ENCODE results near the gene ACACA. TPM values are rescaled to one million over a fixed set of nuclear protein-coding genes. Genes with fewer than 3 reads are reported as not detected.
"Not testable (repeated sequence)": the region's sequence is repeated elsewhere in the genome, so short reads cannot be mapped to it uniquely, and the experiment has no call there.

Gene ACACA
- total and polyA plus RNA-seq, 8 donors = 9.1 to 31.6 (median 13.1) TPM

GRCh38 chr17:37410357-37410756, 3.7 kb upstream of the ACACA start:
- Histone ChIP-seq H3K4me1 (peaks cover 0 to 4% (median 0%) of the 10 kb centered on the region in 3 donors), H3K27me3 (no peaks in the 10 kb centered on the region), H3K27ac (no peak overlapping the region), H3K36me3 (peaks cover 0 to 22% (median 0%) of the 10 kb centered on the region in 3 donors), H3K9me3 (no peaks in the 10 kb centered on the region), H3K4me3 (no peak overlapping the region)
- DNase-seq (no peak), FAIRE-seq (no peak), ATAC-seq (no peak)
- intact Hi-C loops (cut with DNase I) = no loop called here
- TF ChIP-seq CTCF (IDR thresholded peaks at IDR 0.05) = no peak
- WGBS, 2 donors = 91 to 93% methylated on average over 3 of the region's 3 CpGs

- not testable (repeated sequence) for H3K27me3 ChIP-seq, H3K4me1 ChIP-seq, H3K9me3 ChIP-seq, FAIRE-seq, ATAC-seq, H3K27ac ChIP-seq
- Histone ChIP-seq H3K36me3 (peaks cover 0 to 12% (median 0%) of the 10 kb centered on the region in 3 donors), H3K4me3 (peak overlapping the region in 1 of 4 donors; percentile 86)
- intact Hi-C loops (cut with DNase I) = loop anchor here in 1 of 3 donors (10.0 kb wide), 1 partner anchor 57 kb away; no protein-coding TSS in a partner anchor
- DNase-seq = peak in 1 of 6 donors; percentile 3
- 93 to 97% methylated on average over 13 of the region's 13 CpGs for WGBS, 2 donors
These were observed 1.5 kb upstream of the ACACA start for GRCh38 chr17:37408145-37408479.

- Histone ChIP-seq H3K36me3 (peaks cover 0 to 2% (median 0%) of the 10 kb centered on the region in 3 donors), H3K4me3 (peak overlapping the region; percentile 56 to 86 (median 68)), H3K9me3 (no peaks in the 10 kb centered on the region), H3K27ac (peak overlapping the region; percentile 43 to 90 (median 84)), H3K4me1 (peaks cover 0 to 6% (median 0%) of the 10 kb centered on the region in 3 donors), H3K27me3 (no peaks in the 10 kb centered on the region)
- ATAC-seq (no peak), FAIRE-seq (no peak), DNase-seq (no peak)
- intact Hi-C loops (cut with DNase I) = loop anchor here in 1 of 3 donors (10.0 kb wide), 1 partner anchor 59 kb away; no protein-coding TSS in a partner anchor
- 1% methylated on average over 21 of the region's 21 CpGs for WGBS, 2 donors
- TF ChIP-seq CTCF (IDR thresholded peaks at IDR 0.05) = no peak
These were observed 541 bp downstream of the ACACA start for GRCh38 chr17:37405955-37406634.

GRCh38 chr17:37405522-37405921, 1.1 kb downstream of the ACACA start:
- FAIRE-seq, DNase-seq, H3K9me3 ChIP-seq, H3K4me1 ChIP-seq, H3K27ac ChIP-seq, H3K36me3 ChIP-seq, ATAC-seq, H3K27me3 ChIP-seq: not testable (repeated sequence)
- intact Hi-C loops (cut with DNase I) = loop anchor here in 1 of 3 donors (10.0 kb wide), 1 partner anchor 59 kb away; no protein-coding TSS in a partner anchor
- peak overlapping the region in 2 of 4 donors; percentile 59 to 86 for H3K4me3 ChIP-seq
- 60 to 62% methylated on average over 14 of the region's 14 CpGs for WGBS, 2 donors

- Histone ChIP-seq H3K4me3 (no peak overlapping the region), H3K4me1 (peaks cover 0 to 10% (median 0%) of the 10 kb centered on the region in 3 donors), H3K36me3 (no peaks in the 10 kb centered on the region), H3K9me3 (no peaks in the 10 kb centered on the region), H3K27me3 (no peaks in the 10 kb centered on the region), H3K27ac (no peak overlapping the region)
- intact Hi-C loops (cut with DNase I) = loop anchor here in 1 of 3 donors (10.0 kb wide), 1 partner anchor 64 kb away; no protein-coding TSS in a partner anchor
- DNase-seq (no peak), FAIRE-seq (no peak), ATAC-seq (no peak)
- no peak for TF ChIP-seq CTCF (IDR thresholded peaks at IDR 0.05)
These were observed 6.1 kb downstream of the ACACA start for GRCh38 chr17:37400505-37400904.

DNA sequence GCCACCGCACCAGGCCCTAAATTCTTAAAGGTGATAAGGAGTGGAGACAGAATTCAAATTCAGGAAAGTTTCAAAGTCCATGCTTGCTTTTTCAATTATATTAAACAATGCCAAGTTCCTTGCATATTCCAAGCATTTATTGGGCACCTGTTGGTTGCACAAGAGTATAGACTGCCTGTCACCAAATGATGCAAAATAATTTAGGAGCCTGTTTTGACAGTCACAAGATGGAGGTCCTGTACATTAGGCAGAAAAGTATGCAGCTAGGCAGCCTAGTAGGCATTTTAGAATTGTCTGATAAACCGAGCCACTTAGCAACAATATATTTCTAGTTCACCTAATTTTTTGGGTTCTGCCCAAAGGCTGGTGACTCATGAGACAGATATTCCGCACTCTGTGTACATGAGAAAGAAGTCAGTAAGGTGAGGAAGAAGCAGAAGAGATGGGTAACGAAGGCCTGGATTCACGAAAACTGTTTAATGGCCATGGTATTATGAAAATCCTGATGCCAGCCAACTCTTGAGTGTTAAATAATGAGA, 7.3 kb downstream of the ACACA start:
- intact Hi-C loops (cut with DNase I) = no loop called here
- DNase-seq (no peak), ATAC-seq (no peak), FAIRE-seq (no peak)
- no peak for TF ChIP-seq CTCF (IDR thresholded peaks at IDR 0.05)
- Histone ChIP-seq H3K4me1 (peaks cover 0 to 7% (median 0%) of the 10 kb centered on the region in 3 donors), H3K27ac (no peak overlapping the region), H3K4me3 (no peak overlapping the region), H3K36me3 (no peaks in the 10 kb centered on the region), H3K27me3 (no peaks in the 10 kb centered on the region), H3K9me3 (no peaks in the 10 kb centered on the region)
- WGBS, 2 donors = 80 to 87% methylated on average over 5 of the region's 5 CpGs
